ENCODE data around the gene PDZD8. TPM values are rescaled to one million over a fixed set of nuclear protein-coding genes. Genes with fewer than 3 reads are reported as not detected.

The PDZD8 gene
- total RNA-seq, 6 experiments from 2014 or later, result 33.5 to 59.7 (median 46.4) TPM

DNA sequence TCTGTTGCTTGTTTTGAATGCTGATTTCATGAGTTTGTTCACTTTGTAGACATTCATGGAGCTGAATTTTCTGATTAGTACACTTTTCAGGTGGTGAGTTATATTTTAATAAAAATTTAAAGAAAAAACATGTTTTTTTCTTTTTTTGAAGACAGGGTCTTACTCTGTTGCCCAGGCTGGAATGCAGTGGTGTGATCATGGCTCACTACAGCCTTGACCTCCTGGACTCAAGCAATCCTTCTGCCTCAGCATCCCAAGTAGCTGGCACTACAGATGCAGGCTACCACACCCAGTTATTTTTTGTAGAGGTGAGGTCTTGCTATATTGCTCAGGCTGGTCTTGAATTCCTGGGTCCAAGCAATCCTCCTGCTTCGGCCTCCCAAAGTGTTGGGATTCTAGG is 23.7 kb downstream of the PDZD8 start:
- no peak overlapping the region for H3K27ac ChIP-seq
- peak in 1 of 4 donors; percentile 10 for ATAC-seq
- TF ChIP-seq POLR2A (IDR thresholded peaks at IDR 0.05), result no peak
- TF ChIP-seq, protein P1, sequence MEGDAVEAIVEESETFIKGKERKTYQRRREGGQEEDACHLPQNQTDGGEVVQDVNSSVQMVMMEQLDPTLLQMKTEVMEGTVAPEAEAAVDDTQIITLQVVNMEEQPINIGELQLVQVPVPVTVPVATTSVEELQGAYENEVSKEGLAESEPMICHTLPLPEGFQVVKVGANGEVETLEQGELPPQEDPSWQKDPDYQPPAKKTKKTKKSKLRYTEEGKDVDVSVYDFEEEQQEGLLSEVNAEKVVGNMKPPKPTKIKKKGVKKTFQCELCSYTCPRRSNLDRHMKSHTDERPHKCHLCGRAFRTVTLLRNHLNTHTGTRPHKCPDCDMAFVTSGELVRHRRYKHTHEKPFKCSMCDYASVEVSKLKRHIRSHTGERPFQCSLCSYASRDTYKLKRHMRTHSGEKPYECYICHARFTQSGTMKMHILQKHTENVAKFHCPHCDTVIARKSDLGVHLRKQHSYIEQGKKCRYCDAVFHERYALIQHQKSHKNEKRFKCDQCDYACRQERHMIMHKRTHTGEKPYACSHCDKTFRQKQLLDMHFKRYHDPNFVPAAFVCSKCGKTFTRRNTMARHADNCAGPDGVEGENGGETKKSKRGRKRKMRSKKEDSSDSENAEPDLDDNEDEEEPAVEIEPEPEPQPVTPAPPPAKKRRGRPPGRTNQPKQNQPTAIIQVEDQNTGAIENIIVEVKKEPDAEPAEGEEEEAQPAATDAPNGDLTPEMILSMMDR (IDR thresholded peaks at IDR 0.05), result no peak
- DNase-seq, result no peak
- WGBS (ENCODE audit: insufficient coverage, low coverage, low lambda C conversion rate, missing lambda C conversion rate), result 100% methylated on average over 1 of the region's 1 CpG
- H3K27me3 ChIP-seq, result no peaks in the 10 kb centered on the region
- no peaks in the 10 kb centered on the region for H3K36me3 ChIP-seq
- intact Hi-C loops (cut with DNase I), result no loop called here
- no peaks in the 10 kb centered on the region for H3K9me3 ChIP-seq
- peaks cover 0 to 13% (median 6%) of the 10 kb centered on the region in 4 donors for H3K4me1 ChIP-seq
- H3K4me3 ChIP-seq, result no peak overlapping the region

DNA sequence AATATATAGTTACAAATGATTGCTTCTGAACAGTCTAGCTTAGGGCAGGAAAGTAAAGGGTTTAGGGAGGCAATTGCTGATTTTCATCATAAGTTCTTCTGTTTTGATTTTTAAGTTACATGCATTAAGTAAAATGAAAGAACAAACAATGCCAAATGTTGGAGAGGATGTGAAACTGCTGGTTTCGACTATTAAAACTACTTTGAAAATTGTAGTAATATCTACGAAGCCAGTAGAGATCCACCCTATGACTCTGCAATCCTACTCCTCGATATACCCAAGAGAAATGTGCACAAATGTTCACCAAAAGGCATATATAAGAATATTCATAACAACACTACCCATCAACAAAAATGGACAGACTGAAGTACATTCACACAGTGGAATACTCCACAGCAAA is 24.3 kb downstream of the PDZD8 start:
- intact Hi-C loops (cut with DNase I), result no loop called here
- WGBS (ENCODE audit: insufficient coverage, low coverage, low lambda C conversion rate, missing lambda C conversion rate), result 71% methylated on average over 3 of the region's 3 CpGs
- Histone ChIP-seq H3K4me1 (peaks cover 0 to 13% (median 6%) of the 10 kb centered on the region in 4 donors), H3K27ac (no peak overlapping the region), H3K27me3 (no peaks in the 10 kb centered on the region), H3K4me3 (no peak overlapping the region), H3K9me3 (no peaks in the 10 kb centered on the region), H3K36me3 (no peaks in the 10 kb centered on the region)
- TF ChIP-seq, protein P1 (IDR thresholded peaks at IDR 0.05), result no peak
- no peak for TF ChIP-seq POLR2A (IDR thresholded peaks at IDR 0.05)
- ATAC-seq, result peak in 1 of 4 donors; percentile 46
- no peak for DNase-seq

DNA sequence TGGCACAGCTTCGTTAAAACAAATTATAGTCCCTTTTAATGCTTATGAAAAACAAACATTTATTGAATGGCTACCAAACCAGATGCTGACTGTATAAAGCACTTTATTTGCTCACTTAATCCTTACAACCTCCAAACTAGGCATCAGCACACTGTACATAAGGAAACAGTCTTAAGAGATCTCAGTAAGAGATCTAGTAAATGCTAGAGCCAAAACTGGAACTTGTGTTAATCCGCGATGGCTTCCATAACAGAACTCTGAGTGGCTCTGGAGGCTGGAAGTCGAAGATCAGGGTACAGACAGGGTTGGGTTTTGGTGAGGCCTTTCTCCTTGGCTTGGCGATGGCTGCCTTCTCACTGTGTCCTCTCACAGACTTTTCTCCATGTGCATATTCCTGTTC is 27.0 kb downstream of the PDZD8 start:
- intact Hi-C loops (cut with DNase I), result no loop called here

DNA sequence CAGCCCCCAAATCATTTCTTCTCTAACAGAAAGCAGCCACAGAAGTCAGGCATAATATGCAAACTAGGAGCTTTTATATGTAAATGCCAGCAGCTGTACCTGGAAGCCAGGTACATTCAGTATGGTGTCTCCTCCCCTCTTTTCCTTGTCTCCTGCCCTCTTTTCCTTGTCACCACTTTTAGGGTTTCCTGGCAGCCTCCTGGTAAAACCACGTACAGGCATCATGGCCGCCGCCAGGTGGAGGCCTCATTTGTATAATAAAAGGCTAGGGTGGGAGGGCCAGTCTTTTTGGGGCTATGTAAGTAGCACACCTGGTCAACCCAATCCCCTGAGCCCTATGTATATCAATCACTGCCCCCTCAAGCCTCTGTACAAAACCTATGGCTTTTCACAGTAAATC is 28.7 kb downstream of the PDZD8 start:
- TF ChIP-seq, protein P1 (IDR thresholded peaks at IDR 0.05), result no peak
- no peak for TF ChIP-seq POLR2A (IDR thresholded peaks at IDR 0.05)
- no peaks in the 10 kb centered on the region for H3K27me3 ChIP-seq
- no peak overlapping the region for H3K27ac ChIP-seq
- no peak for ATAC-seq
- no CpG with 5 or more reads among the region's 3 CpGs for WGBS (ENCODE audit: insufficient coverage, low coverage, low lambda C conversion rate, missing lambda C conversion rate)
- H3K4me1 ChIP-seq, result peaks cover 0 to 12% (median 0%) of the 10 kb centered on the region in 4 donors
- DNase-seq, result no peak
- H3K9me3 ChIP-seq, result no peaks in the 10 kb centered on the region
- H3K4me3 ChIP-seq, result no peak overlapping the region
- intact Hi-C loops (cut with DNase I), result no loop called here
- peaks cover 0 to 2% (median 0%) of the 10 kb centered on the region in 4 donors for H3K36me3 ChIP-seq

More for the DNA sequence above, 27.0 kb downstream of the PDZD8 start:
- Histone ChIP-seq H3K9me3 (no peaks in the 10 kb centered on the region), H3K27me3 (no peaks in the 10 kb centered on the region), H3K27ac (no peak overlapping the region), H3K4me1 (no peaks in the 10 kb centered on the region), H3K36me3 (peaks cover 0 to 2% (median 0%) of the 10 kb centered on the region in 4 donors), H3K4me3 (no peak overlapping the region)
- WGBS (ENCODE audit: insufficient coverage, low coverage, low lambda C conversion rate, missing lambda C conversion rate), result 91% methylated on average over 5 of the region's 5 CpGs
- TF ChIP-seq, protein P1 (IDR thresholded peaks at IDR 0.05), result no peak
- TF ChIP-seq POLR2A (IDR thresholded peaks at IDR 0.05), result no peak
- DNase-seq (no peak), ATAC-seq (no peak)

DNA sequence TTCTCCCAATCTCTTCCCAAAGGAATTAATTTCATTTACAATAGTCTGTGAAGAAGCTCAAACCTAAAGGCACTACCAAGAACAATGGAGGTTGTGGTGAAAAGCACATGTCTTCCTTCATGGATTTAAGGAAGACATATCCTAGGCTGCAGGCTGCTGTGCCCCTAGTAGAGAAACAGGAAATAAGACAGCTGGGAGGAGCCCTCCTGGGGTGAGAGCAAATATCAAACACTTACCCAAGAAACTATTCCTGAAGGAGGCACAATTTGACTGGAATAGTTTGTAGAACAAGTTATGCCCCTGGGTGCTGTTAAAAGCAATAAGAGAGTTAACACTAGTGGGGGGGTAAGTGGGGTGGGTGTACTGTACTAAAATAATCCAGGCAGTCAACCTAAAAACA is 30.1 kb downstream of the PDZD8 start:
- H3K4me3 ChIP-seq, result no peak overlapping the region
- H3K9me3 ChIP-seq, result no peaks in the 10 kb centered on the region
- peaks cover 0 to 25% (median 4%) of the 10 kb centered on the region in 4 donors for H3K4me1 ChIP-seq
- intact Hi-C loops (cut with DNase I), result no loop called here
- DNase-seq (no peak), ATAC-seq (no peak)
- TF ChIP-seq, protein P1 (IDR thresholded peaks at IDR 0.05), result no peak
- no peak for TF ChIP-seq POLR2A (IDR thresholded peaks at IDR 0.05)
- no peaks in the 10 kb centered on the region for H3K27me3 ChIP-seq
- H3K27ac ChIP-seq, result no peak overlapping the region
- peaks cover 0 to 2% (median 0%) of the 10 kb centered on the region in 4 donors for H3K36me3 ChIP-seq

All from right lobe of liver (tissue), 6 donors.